Caco-2 (cell line): ENCODE measurements around the gene NGDN. TPM values are rescaled to one million over a fixed set of nuclear protein-coding genes. Genes with fewer than 3 reads are reported as not detected.

Experiments
- BruUV-seq: library from RNA; stranded (reverse); fragments of 400-500 nt; replicated peaks from 2 replicates; lab custom pipeline; 2021; lab: Mats Ljungman, UMichigan
- CTCF ChIA-PET: fragments of 300-600 bp; sonication (Branson Sonifier 250); formaldehyde crosslinking; loops from one replicate; lab custom pipeline; 2022; ENCODE audit warnings: antibody characterized with exemption; lab: Charles Lee
- POLR2A ChIA-PET: fragments of 300-600 bp; sonication (Branson Sonifier 250); formaldehyde crosslinking; loops from one replicate; lab custom pipeline; 2022; ENCODE audit warnings: antibody characterized with exemption; lab: Charles Lee
- DNase-seq, 2 experiments: peaks; one replicate each; pipeline versions ENCODE4 v3.0.0 to v3.0.0-alpha.2; 2020 to 2022
- H3K27me3 ChIP-seq: replicated peaks from 2 replicates; pipeline ENCODE4 v1.6.0; 2011; ENCODE audit warnings: low read length; ENCODE audit not compliant: control insufficient read depth, insufficient read depth
- H3K36me3 ChIP-seq: 2 replicates; pipeline ENCODE4 v1.5.1; 2011; ENCODE audit warnings: low read length; ENCODE audit not compliant: control insufficient read depth, insufficient read depth
- H3K4me1 ChIP-seq: fragments of 250-450 bp; sonication (Bioruptor Pico); 2 replicates; pipeline ENCODE4 v1.5.1; 2020; ENCODE audit warnings: mild to moderate bottlenecking
- H3K4me3 ChIP-seq: 2 replicates; pipeline ENCODE4 v1.5.1; 2011; ENCODE audit warnings: low read depth, mild to moderate bottlenecking, control low read depth, low read length
- H3K9me3 ChIP-seq: fragments of 250-450 bp; sonication (Bioruptor Pico); 2 replicates; pipeline ENCODE4 v1.5.1; 2020; ENCODE audit warnings: mild to moderate bottlenecking, moderate library complexity
- H3K27ac Mint-ChIP-seq: one replicate; pipeline ENCODE4 v1.8.0; 2022; ENCODE audit warnings: mixed read lengths; ENCODE audit not compliant: unreplicated experiment
- H3K27me3 Mint-ChIP-seq: one replicate; pipeline ENCODE4 v1.8.0; 2022; ENCODE audit warnings: mixed read lengths; ENCODE audit not compliant: insufficient read depth, unreplicated experiment
- H3K36me3 Mint-ChIP-seq: one replicate; pipeline ENCODE4 v1.8.0; 2022; ENCODE audit warnings: mild to moderate bottlenecking, mixed read lengths; ENCODE audit not compliant: insufficient read depth, unreplicated experiment
- H3K4me1 Mint-ChIP-seq: one replicate; pipeline ENCODE4 v1.8.0; 2022; ENCODE audit warnings: low read depth, mixed read lengths; ENCODE audit not compliant: unreplicated experiment
- H3K4me3 Mint-ChIP-seq: one replicate; pipeline ENCODE4 v1.8.0; 2022; ENCODE audit warnings: mild to moderate bottlenecking, moderate library complexity, mixed read lengths; ENCODE audit not compliant: unreplicated experiment
- H3K9me3 Mint-ChIP-seq: one replicate; pipeline ENCODE4 v1.8.0; 2022; ENCODE audit warnings: mixed read lengths; ENCODE audit not compliant: unreplicated experiment
- CTCF ChIP-seq, 2 experiments: fragments of 200-600 bp in 1 of 2; IDR thresholded peaks; 1 replicate in 1 of 2; 2 replicates in 1 of 2; pipeline versions ENCODE4 v1.5.1 to v1.8.0; 2011 to 2022; ENCODE audit warnings: antibody characterized with exemption in 1 of 2, control low read depth in 1 of 2, inconsistent platforms in 1 of 2, low read depth in 1 of 2, low read length in 1 of 2, mild to moderate bottlenecking in 1 of 2, moderate library complexity in 1 of 2; ENCODE audit not compliant: insufficient read depth in 1 of 2, severe bottlenecking in 1 of 2, unreplicated experiment in 1 of 2
- intact Hi-C: fragments of 100-400 bp; cut with micrococcal nuclease; formaldehyde crosslinking; loops from one replicate; pipeline ENCODE4 v1.10.0; 2022; ENCODE audit not compliant: unreplicated experiment
- total RNA-seq: library from RNA; stranded (reverse); gene quantifications from 2 replicates; pipeline ENCODE4 v1.2.3, GENCODE V29; 2022

NGDN gene
- total RNA-seq, 1 experiment from 2014 or later, result 55.0 TPM

- Mint-ChIP-seq H3K4me1 (peaks cover 9% of the 10 kb centered on the region), H3K9me3 (no peaks in the 10 kb centered on the region), H3K27ac (no peak overlapping the region), H3K27me3 (peaks cover 3% of the 10 kb centered on the region), H3K36me3 (no peaks in the 10 kb centered on the region), H3K4me3 (no peak overlapping the region)
- peak in 1 of 2 experiments; percentile 5 for TF ChIP-seq CTCF (IDR thresholded peaks at IDR 0.05; ENCODE audit: insufficient read depth in 1 of 2, low read depth in 1 of 2, low read length in 1 of 2, severe bottlenecking in 1 of 2, unreplicated experiment in 1 of 2)
- no peaks in the 10 kb centered on the region for H3K27me3 ChIP-seq
- CTCF ChIA-PET, result no interaction called here
- POLR2A ChIA-PET, result no interaction called here
- H3K4me3 ChIP-seq, result no peak overlapping the region
- H3K36me3 ChIP-seq, result no peaks in the 10 kb centered on the region
- no peaks in the 10 kb centered on the region for H3K9me3 ChIP-seq
- no peaks in the 10 kb centered on the region for H3K4me1 ChIP-seq
- intact Hi-C loops, result no loop called here
- BruUV-seq, result no TSS peak
- no peak for DNase-seq
Observed at GRCh38 chr14:23446291-23446851, 23.1 kb upstream of the NGDN start.

DNA sequence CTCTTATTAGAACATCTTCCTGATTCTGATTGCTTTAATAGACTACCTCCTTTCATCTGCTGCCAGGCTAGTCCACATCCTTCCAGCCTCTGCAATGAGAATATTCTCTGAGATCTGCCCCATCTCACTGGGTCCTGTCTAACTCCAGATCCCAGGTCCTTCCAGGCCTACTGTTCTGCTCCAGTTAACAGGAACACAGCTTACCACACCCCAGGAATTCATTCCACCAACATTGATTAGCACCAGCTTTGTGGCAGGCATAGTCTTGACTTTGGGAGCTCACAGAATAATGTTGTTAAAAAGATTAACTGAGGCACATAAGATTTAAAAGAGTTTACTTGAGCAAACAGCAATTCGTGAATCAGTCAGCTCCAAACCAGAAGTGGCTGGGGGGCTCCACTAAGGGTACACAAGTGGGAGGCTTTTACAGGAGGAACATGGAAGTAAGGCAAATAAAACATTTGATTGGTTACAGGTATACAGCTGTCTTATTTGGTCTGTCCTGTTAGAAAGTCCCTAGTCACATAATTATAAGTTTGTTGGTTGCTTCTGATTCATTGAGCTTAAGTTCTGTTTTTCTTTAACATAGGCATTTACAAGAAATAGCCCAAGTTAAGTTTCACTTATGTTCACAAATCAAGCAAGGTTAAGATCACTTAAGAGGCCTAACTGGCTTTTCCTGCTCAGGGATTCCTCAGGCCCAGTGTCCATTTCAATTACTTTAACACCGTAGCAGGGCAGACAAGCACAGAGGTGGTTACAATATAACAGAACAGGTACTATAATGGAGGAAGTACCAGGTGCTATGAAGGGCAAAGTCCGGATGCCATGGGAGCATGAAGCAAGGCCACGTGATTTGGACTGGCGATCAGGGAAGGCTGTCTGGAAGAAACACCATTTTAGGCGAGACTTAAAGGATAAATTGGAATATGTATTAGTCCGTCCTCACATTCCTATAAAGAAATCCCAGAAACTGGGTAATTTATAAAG lies 21.8 kb upstream of the NGDN start:
- Mint-ChIP-seq H3K36me3 (no peaks in the 10 kb centered on the region), H3K27me3 (peaks cover 3% of the 10 kb centered on the region), H3K4me1 (peaks cover 9% of the 10 kb centered on the region), H3K4me3 (no peak overlapping the region), H3K9me3 (no peaks in the 10 kb centered on the region), H3K27ac (no peak overlapping the region)
- H3K36me3 ChIP-seq, result no peaks in the 10 kb centered on the region
- ChIA-PET CTCF (interaction anchor here (0.7 kb wide), 1 partner anchor 23 kb away, joined by 3 read pairs; no protein-coding TSS in a partner anchor), POLR2A (no interaction called here)
- intact Hi-C loops, result no loop called here
- no peak overlapping the region for H3K4me3 ChIP-seq
- no peak for TF ChIP-seq CTCF (IDR thresholded peaks at IDR 0.05; ENCODE audit: insufficient read depth in 1 of 2, low read depth in 1 of 2, low read length in 1 of 2, severe bottlenecking in 1 of 2, unreplicated experiment in 1 of 2)
- H3K4me1 ChIP-seq, result no peaks in the 10 kb centered on the region
- peak; percentile 24 to 55 for DNase-seq
- no TSS peak for BruUV-seq
- H3K27me3 ChIP-seq, result no peaks in the 10 kb centered on the region
- H3K9me3 ChIP-seq, result no peaks in the 10 kb centered on the region

- H3K4me1 Mint-ChIP-seq, result peaks cover 9% of the 10 kb centered on the region
- Histone ChIP-seq H3K27me3 (no peaks in the 10 kb centered on the region), H3K36me3 (no peaks in the 10 kb centered on the region), H3K9me3 (no peaks in the 10 kb centered on the region), H3K4me1 (no peaks in the 10 kb centered on the region), H3K4me3 (no peak overlapping the region)
- H3K9me3 Mint-ChIP-seq, result no peaks in the 10 kb centered on the region
- peaks cover 3% of the 10 kb centered on the region for H3K27me3 Mint-ChIP-seq
- ChIA-PET CTCF (no interaction called here), POLR2A (no interaction called here)
- intact Hi-C loops, result no loop called here
- no peaks in the 10 kb centered on the region for H3K36me3 Mint-ChIP-seq
- no peak for DNase-seq
- no peak overlapping the region for H3K27ac Mint-ChIP-seq
- no peak for TF ChIP-seq CTCF (IDR thresholded peaks at IDR 0.05; ENCODE audit: insufficient read depth in 1 of 2, low read depth in 1 of 2, low read length in 1 of 2, severe bottlenecking in 1 of 2, unreplicated experiment in 1 of 2)
- no peak overlapping the region for H3K4me3 Mint-ChIP-seq
- no TSS peak for BruUV-seq
Observed at GRCh38 chr14:23449314-23449713, 20.2 kb upstream of the NGDN start.
